Nephron (organoid): ENCODE data around the gene ZNF564.

Source experiments
- H3K27ac Mint-ChIP-seq, 3 experiments: 2 replicates each; pipeline ENCODE4 v1.8.0; 2020; ENCODE audit warnings: mixed read lengths in 3 of 3, mild to moderate bottlenecking in 2 of 3, moderate library complexity in 1 of 3
- H3K27me3 Mint-ChIP-seq: 2 replicates; pipeline ENCODE4 v1.8.0; 2021; ENCODE audit warnings: low read depth, mild to moderate bottlenecking, moderate library complexity, mixed read lengths
- H3K36me3 Mint-ChIP-seq: 2 replicates; pipeline ENCODE4 v1.8.0; 2020; ENCODE audit warnings: low read depth, mixed read lengths
- H3K4me1 Mint-ChIP-seq: 2 replicates; pipeline ENCODE4 v1.8.0; 2020; ENCODE audit warnings: mixed read lengths
- H3K4me3 Mint-ChIP-seq, 3 experiments: 2 replicates each; pipeline ENCODE4 v1.8.0; 2020; ENCODE audit warnings: mild to moderate bottlenecking in 3 of 3, mixed read lengths in 3 of 3, moderate library complexity in 2 of 3
- H3K9me3 Mint-ChIP-seq: 2 replicates; pipeline ENCODE4 v1.8.0; 2020; ENCODE audit warnings: mixed read lengths
- CTCF ChIP-seq, 3 experiments: fragments of 200-600 bp; sonication (generic); IDR thresholded peaks; one replicate each; pipeline ENCODE4 v1.5.0; 2021; ENCODE audit warnings: antibody characterized with exemption in 3 of 3; ENCODE audit not compliant: unreplicated experiment in 3 of 3

The ZNF564 gene

DNA sequence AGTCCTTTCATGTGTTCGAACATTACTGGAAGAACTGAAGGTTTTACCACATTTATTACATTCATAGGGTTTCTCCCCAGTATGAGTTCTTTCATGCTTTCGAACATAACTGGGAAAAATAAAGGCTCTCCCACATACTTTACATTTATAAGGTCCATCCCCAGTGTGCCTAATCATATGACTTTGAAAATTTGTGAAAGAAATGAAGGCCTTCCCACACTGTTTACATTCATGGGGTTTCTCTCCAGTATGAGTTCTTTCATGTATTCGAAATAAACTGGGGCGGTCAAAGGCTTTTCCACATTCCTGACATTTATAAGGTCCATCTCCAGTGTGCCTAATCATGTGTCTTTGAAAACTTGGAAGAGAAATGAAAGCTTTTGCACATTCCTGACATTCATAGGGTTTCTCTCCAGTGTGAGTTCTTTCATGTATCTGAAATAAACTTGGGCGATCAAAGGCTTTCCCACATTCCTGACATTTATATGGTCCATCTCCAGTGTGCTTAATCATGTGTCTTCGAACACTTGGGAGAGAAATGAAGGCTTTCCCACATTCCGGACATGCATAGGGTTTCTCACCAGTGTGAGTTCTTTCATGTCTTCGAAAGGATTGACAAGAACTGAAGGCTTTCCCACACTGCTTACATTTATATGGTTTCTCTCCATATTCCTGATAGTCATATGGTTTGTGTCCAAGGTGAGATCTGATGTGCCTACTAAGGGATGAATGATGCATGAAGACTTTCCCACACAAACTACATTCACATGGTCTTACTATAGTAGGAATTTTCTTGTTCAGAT lies 24.0 kb downstream of the ZNF564 start:
- Mint-ChIP-seq H3K36me3 (peaks cover 98% of the 10 kb centered on the region), H3K27ac (no peak overlapping the region), H3K4me1 (no peaks in the 10 kb centered on the region), H3K4me3 (no peak overlapping the region), H3K9me3 (peaks cover 85% of the 10 kb centered on the region), H3K27me3 (peaks cover 5% of the 10 kb centered on the region)
- no peak for TF ChIP-seq CTCF (IDR thresholded peaks at IDR 0.05; ENCODE audit: unreplicated experiment in 3 of 3)

DNA sequence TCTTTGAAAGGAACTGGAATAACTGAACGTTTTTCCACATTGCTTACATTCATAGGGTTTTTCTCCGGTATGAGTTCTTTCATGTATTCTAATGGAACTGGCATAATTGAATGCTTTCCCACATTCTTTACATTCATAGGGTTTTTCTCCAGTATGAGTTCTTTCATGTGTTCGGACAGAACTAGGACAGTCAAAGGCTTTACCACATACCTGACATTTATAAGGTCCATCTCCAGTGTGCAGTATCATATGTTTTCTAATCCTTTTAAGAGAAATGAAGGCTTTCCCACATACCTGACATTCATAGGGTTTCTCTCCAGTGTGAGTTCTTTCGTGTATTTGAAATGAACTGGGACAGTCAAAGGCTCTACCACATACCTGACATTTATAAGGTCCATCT lies 24.7 kb downstream of the ZNF564 start:
- no peak overlapping the region for H3K27ac Mint-ChIP-seq
- no peak overlapping the region for H3K4me3 Mint-ChIP-seq
- H3K4me1 Mint-ChIP-seq, result no peaks in the 10 kb centered on the region
- TF ChIP-seq CTCF (IDR thresholded peaks at IDR 0.05; ENCODE audit: unreplicated experiment in 3 of 3), result no peak
- peaks cover 100% of the 10 kb centered on the region for H3K36me3 Mint-ChIP-seq
- H3K9me3 Mint-ChIP-seq, result peaks cover 87% of the 10 kb centered on the region
- peaks cover 5% of the 10 kb centered on the region for H3K27me3 Mint-ChIP-seq

GRCh38 chr19:12521996-12522395 lies 29.3 kb downstream of the ZNF564 start:
- H3K27me3 Mint-ChIP-seq, result peaks cover 3% of the 10 kb centered on the region
- H3K36me3 Mint-ChIP-seq, result peaks cover 95% of the 10 kb centered on the region
- H3K4me1 Mint-ChIP-seq, result no peaks in the 10 kb centered on the region
- peaks cover 75% of the 10 kb centered on the region for H3K9me3 Mint-ChIP-seq
- H3K27ac Mint-ChIP-seq, result no peak overlapping the region
- H3K4me3 Mint-ChIP-seq, result no peak overlapping the region
- TF ChIP-seq CTCF (IDR thresholded peaks at IDR 0.05; ENCODE audit: unreplicated experiment in 3 of 3), result no peak

GRCh38 chr19:12513531-12514061 lies 37.7 kb downstream of the ZNF564 start:
- H3K27ac Mint-ChIP-seq, result no peak overlapping the region
- H3K27me3 Mint-ChIP-seq, result no peaks in the 10 kb centered on the region
- no peak for TF ChIP-seq CTCF (IDR thresholded peaks at IDR 0.05; ENCODE audit: unreplicated experiment in 3 of 3)
- H3K4me1 Mint-ChIP-seq, result no peaks in the 10 kb centered on the region
- H3K4me3 Mint-ChIP-seq, result no peak overlapping the region
- H3K36me3 Mint-ChIP-seq, result peaks cover 61% of the 10 kb centered on the region
- peaks cover 65% of the 10 kb centered on the region for H3K9me3 Mint-ChIP-seq

DNA sequence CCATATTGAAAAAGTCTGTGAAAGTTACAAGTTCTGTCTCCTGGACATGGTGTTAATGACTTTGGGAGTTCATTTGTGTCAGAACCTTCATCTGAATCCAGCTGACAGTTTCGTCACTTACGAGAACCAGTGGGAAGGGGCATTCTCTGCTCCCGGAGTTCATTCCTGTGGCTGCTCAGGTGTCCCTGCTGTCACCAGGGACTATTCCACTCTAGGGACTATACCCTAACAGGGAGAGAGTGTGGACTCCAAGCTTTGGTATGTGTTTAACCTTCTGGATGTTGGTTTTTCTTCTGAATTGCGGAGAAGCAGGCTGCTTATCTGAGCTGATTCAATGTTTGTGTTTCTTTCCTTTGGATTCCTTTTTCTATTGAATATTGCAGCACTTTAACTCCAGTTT lies 54.2 kb downstream of the ZNF564 start:
- peaks cover 5% of the 10 kb centered on the region for H3K4me1 Mint-ChIP-seq
- H3K9me3 Mint-ChIP-seq, result peaks cover 2% of the 10 kb centered on the region
- TF ChIP-seq CTCF (IDR thresholded peaks at IDR 0.05; ENCODE audit: unreplicated experiment in 3 of 3), result no peak
- H3K36me3 Mint-ChIP-seq, result peaks cover under 1% of the 10 kb centered on the region
- no peaks in the 10 kb centered on the region for H3K27me3 Mint-ChIP-seq
- no peak overlapping the region for H3K27ac Mint-ChIP-seq
- H3K4me3 Mint-ChIP-seq, result peak overlapping the region in 2 of 3 experiments; percentile 47 to 52

DNA sequence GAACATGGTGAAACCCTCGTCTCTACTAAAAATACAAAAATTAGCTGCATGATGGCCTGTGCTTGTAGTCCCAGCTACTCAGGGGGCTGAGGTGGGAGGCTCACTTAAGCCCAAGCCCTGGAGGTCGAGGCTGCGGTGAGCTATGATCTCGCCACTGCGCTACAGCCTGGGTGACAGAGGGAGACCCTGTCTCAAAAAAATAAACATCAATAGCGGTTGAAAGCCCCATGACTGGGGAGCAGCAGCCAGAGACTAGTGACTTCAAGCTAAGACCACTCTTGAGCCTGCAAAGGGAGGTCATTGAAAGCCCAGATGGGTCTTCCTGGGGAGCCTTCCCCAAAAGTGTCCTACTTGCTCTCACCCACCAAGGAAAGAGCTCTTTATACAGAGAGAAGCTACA lies 54.8 kb downstream of the ZNF564 start:
- Mint-ChIP-seq H3K9me3 (peaks cover 2% of the 10 kb centered on the region), H3K27ac (no peak overlapping the region), H3K4me1 (peaks cover 5% of the 10 kb centered on the region), H3K27me3 (no peaks in the 10 kb centered on the region), H3K36me3 (no peaks in the 10 kb centered on the region), H3K4me3 (peak overlapping the region; percentile 12 to 95 (median 93))
- TF ChIP-seq CTCF (IDR thresholded peaks at IDR 0.05; ENCODE audit: unreplicated experiment in 3 of 3), result no peak
